HepG2 (cell line): Measurements from ENCODE around the gene ARHGDIA. TPM values are rescaled to one million over a fixed set of nuclear protein-coding genes. Genes with fewer than 3 reads are reported as not detected.
"Not testable (repeated sequence)": the region's sequence is repeated elsewhere in the genome, so short reads cannot be mapped to it uniquely, and the experiment has no call there.

Source experiments
- ATAC-seq: fragments of 200-7000 bp; cut with Tn5 transposase; 3 replicates; pipeline ENCODE4 v1.9.1; 2020; ENCODE audit warnings: mild to moderate bottlenecking, moderate library complexity
- BruUV-seq: library from RNA; stranded (reverse); fragments of 400-500 nt; replicated peaks from 2 replicates; lab custom pipeline; 2021; lab: Mats Ljungman, UMichigan
- CTCF ChIA-PET: fragments of 300-600 bp; formaldehyde crosslinking; extraction: SDS; loops from one replicate; lab custom pipeline; 2021; ENCODE audit warnings: low total read pairs, inconsistent platforms, low intra/inter-chr PET ratio; lab: Yijun Ruan, JAX
- POLR2A ChIA-PET: fragments of 350-600 bp; sonication (Branson Sonifier 250); formaldehyde crosslinking; loops from one replicate; lab custom pipeline; 2020; ENCODE audit warnings: antibody characterized with exemption, inconsistent platforms; lab: Yijun Ruan, JAX
- DNase-seq: peaks from one replicate; pipeline ENCODE4 v3.0.0-alpha.2; 2015; ENCODE audit warnings: low spot score
- FAIRE-seq: peaks from 3 replicates; lab custom pipeline; 2011; peaks lifted over from hg19 to GRCh38; lab: Jason Lieb, UNC
- H2AFZ ChIP-seq: one replicate; pipeline ENCODE4 v1.6.1; 2011; ENCODE audit warnings: low read length, inconsistent platforms
- H3K27ac ChIP-seq: fragments of 300-600 bp; 3 replicates; pipeline ENCODE4 v1.8.0; 2011; ENCODE audit warnings: mixed run types, mild to moderate bottlenecking, mixed read lengths, low read length, inconsistent platforms; ENCODE audit not compliant: insufficient read depth; ENCODE audit errors: extremely low read length
- H3K27me3 ChIP-seq, 2 experiments: fragments of 200-600 bp in 1 of 2; 2 replicates in 1 of 2; 3 replicates in 1 of 2; pipeline versions ENCODE4 v1.6.0 to v1.8.0; 2011; ENCODE audit warnings: low read length in 2 of 2, mild to moderate bottlenecking in 2 of 2, moderate library complexity in 2 of 2, inconsistent platforms in 1 of 2; ENCODE audit not compliant: insufficient read depth in 2 of 2, control insufficient read depth in 1 of 2
- H3K36me3 ChIP-seq, 2 experiments: fragments of 200-600 bp in 1 of 2; replicated peaks in 1 of 2; 2 replicates in 1 of 2; 3 replicates in 1 of 2; pipeline versions ENCODE4 v1.5.1 to v1.8.0; 2011; ENCODE audit warnings: low read length in 2 of 2, inconsistent platforms in 1 of 2; ENCODE audit not compliant: insufficient read depth in 2 of 2, control insufficient read depth in 1 of 2
- H3K4me1 ChIP-seq: 2 replicates; pipeline ENCODE4 v1.5.1; 2012; ENCODE audit warnings: low read length, inconsistent platforms; ENCODE audit not compliant: insufficient read depth
- H3K4me2 ChIP-seq: 2 replicates; pipeline ENCODE4 v1.6.0; 2011; ENCODE audit warnings: low read depth, low read length, inconsistent platforms
- H3K4me3 ChIP-seq, 3 experiments: fragments of 200-600 bp in 1 of 3; sonication (generic), shearing (Covaris generic) in 1 of 3; replicated peaks in 1 of 3; 2 replicates each; pipeline ENCODE4 v1.5.1; 2011 to 2016; ENCODE audit warnings: low read length in 3 of 3, inconsistent platforms in 2 of 3, low read depth in 2 of 3, mild to moderate bottlenecking in 2 of 3, control low read depth in 1 of 3, mixed read lengths in 1 of 3; ENCODE audit not compliant: insufficient read depth in 1 of 3
- H3K79me2 ChIP-seq: one replicate; pipeline ENCODE4 v1.6.1; 2011; ENCODE audit warnings: low read length, inconsistent platforms; ENCODE audit not compliant: insufficient read depth
- H3K9ac ChIP-seq: 2 replicates; pipeline ENCODE4 v1.6.0; 2011; ENCODE audit warnings: mild to moderate bottlenecking, low read depth, low read length, inconsistent platforms; ENCODE audit not compliant: insufficient read depth
- H3K9me3 ChIP-seq: 2 replicates; pipeline ENCODE4 v1.5.1; 2012; ENCODE audit warnings: mild to moderate bottlenecking, low read length
- H4K20me1 ChIP-seq: 2 replicates; pipeline ENCODE4 v1.6.0; 2011; ENCODE audit warnings: inconsistent platforms, mild to moderate bottlenecking, low read length, moderate library complexity; ENCODE audit not compliant: insufficient read depth
- ELF3 ChIP-seq: IDR thresholded peaks from 2 replicates; pipeline ENCODE4 v1.6.1; 2016; ENCODE audit warnings: missing genetic modification reagents, missing compliant biosample characterization
- NONO ChIP-seq, 2 experiments: fragments of 450-650 bp in 1 of 2; sonication (generic) in 1 of 2; formaldehyde crosslinking in 1 of 2; IDR thresholded peaks in 1 of 2; conservative IDR thresholded peaks in 1 of 2; 2 replicates each; pipeline versions ENCODE4 v1.6.1 to v1.8.0; 2017 to 2022; ENCODE audit warnings: mild to moderate bottlenecking in 1 of 2, missing genetic modification reagents in 1 of 2, moderate library complexity in 1 of 2
- SNRNP70 ChIP-seq: fragments of 200-400 bp; formaldehyde crosslinking; IDR thresholded peaks from 2 replicates; pipeline ENCODE4 v1.6.1; 2017; ENCODE audit warnings: mild to moderate bottlenecking, low read depth, low read length, moderate library complexity
- ZFP37 ChIP-seq: sonication (generic); formaldehyde crosslinking; IDR thresholded peaks from 2 replicates; pipeline ENCODE4 v1.4.0; 2020; ENCODE audit warnings: missing genetic modification reagents, borderline replicate concordance
- ZNF121 ChIP-seq: sonication (generic); formaldehyde crosslinking; IDR thresholded peaks from 2 replicates; pipeline ENCODE4 v1.5.0; 2020; ENCODE audit warnings: mild to moderate bottlenecking, missing genetic modification reagents
- ZSCAN31 ChIP-seq: sonication (generic); formaldehyde crosslinking; IDR thresholded peaks from 2 replicates; pipeline ENCODE4 v1.5.0; 2020; ENCODE audit warnings: low read depth, mild to moderate bottlenecking, missing genetic modification reagents
- WGBS: methylation state at CpG from one replicate; pipeline ENCODE4 v1.1.6; 2017; ENCODE audit warnings: low lambda C conversion rate; 5-methylcytosine and 5-hydroxymethylcytosine counted together
- in situ Hi-C: cut with HindIII; loops from 2 replicates; pipeline ENCODE4 v1.10.0; 2017; ENCODE audit warnings: low pct_unique_long_range_greater_than_20kb; ENCODE audit not compliant: extremely low pct_ligation_motif_present
- intact Hi-C: fragments of 100-400 bp; cut with micrococcal nuclease; formaldehyde crosslinking; loops from one replicate; pipeline ENCODE4 v1.10.0; 2022; ENCODE audit not compliant: unreplicated experiment
- polyA plus RNA-seq, 8 experiments: library from polyadenylated mRNA; depleted of rRNA in 3 of 8; stranded (reverse) in 7 of 8; unstranded in 1 of 8; fragments of >200 nt; fragmentation: Illumina TruSeq in 4 of 8; extraction: Trizol in 4 of 8; gene quantifications; 2 replicates each; pipeline versions ENCODE4 v1.2.1 to v1.2.3, GENCODE V29; 2011 to 2016; ENCODE audit warnings: low read depth in 4 of 8, missing spikeins in 1 of 8, mixed read lengths in 1 of 8; ENCODE audit not compliant: insufficient read depth in 1 of 8
- total RNA-seq, 5 experiments: library from RNA; depleted of rRNA; stranded (reverse); fragments of >200 nt; fragmentation: Illumina TruSeq; extraction: Trizol; gene quantifications; 2 replicates each; pipeline ENCODE4 v1.2.3, GENCODE V29; 2016; ENCODE audit warnings: low read depth in 1 of 5

ARHGDIA gene
- total and polyA plus RNA-seq, 2 of the 13 experiments (the other 11 are each of a cell fraction or from before 2014, with no cell fraction given), result 40.0 to 64.0 TPM

GRCh38 chr17:81840826-81841778 lies 30.0 kb downstream of the ARHGDIA start (continued):
- no peak for TF ChIP-seq ELF3 (CRISPR knock-in tag)
- TF ChIP-seq ZFP37 (CRISPR knock-in tag), result no peak
- no peak for TF ChIP-seq SNRNP70
- peak; percentile 55; the same call in 1 of the 2 replicates for TF ChIP-seq ZSCAN31 (CRISPR knock-in tag)
- no peak for TF ChIP-seq NONO (IDR thresholded peaks at IDR 0.05)
- TF ChIP-seq NONO (CRISPR knock-in tag; conservative IDR thresholded peaks at IDR 0.05), result 0 out of 2 replicates have a peak, but pooled peaks have one; percentile 25
- TF ChIP-seq, all 625 proteins: peak for 50

DNA sequence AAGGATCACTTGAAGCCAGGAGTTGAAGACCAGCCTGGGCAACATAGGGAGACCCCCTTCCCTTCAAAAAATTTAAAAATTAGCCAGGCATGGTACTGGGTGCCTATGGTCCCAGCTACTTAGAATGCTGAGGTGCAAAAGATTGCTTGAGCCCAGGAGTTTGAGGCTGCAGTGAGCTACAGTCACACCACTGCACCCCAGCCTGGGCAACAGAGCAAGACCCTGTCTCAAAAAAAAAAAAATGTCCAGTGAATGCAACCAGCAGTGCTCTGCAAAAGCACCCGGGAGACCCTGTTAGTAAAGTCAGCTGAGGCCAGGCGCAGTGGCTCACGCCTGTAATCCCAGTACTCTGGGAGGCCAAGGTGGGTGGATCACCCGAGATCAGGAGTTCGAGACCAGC lies 31.1 kb downstream of the ARHGDIA start:
- 82% methylated on average over 5 of the region's 5 CpGs for WGBS
- ATAC-seq, result not testable (repeated sequence)

More for the DNA sequence above, 31.1 kb downstream of the ARHGDIA start:
- DNase-seq, in situ Hi-C loops, FAIRE-seq, CTCF ChIA-PET, H2AFZ ChIP-seq, H4K20me1 ChIP-seq, BruUV-seq, H3K9ac ChIP-seq, H3K27ac ChIP-seq, H3K9me3 ChIP-seq, H3K79me2 ChIP-seq, intact Hi-C loops, H3K27me3 ChIP-seq, H3K4me2 ChIP-seq, H3K4me3 ChIP-seq: not testable (repeated sequence)
- POLR2A ChIA-PET, result interaction anchor here (1.2 to 8.9 kb wide), 2 partner anchors 18 to 21 kb away, joined by 5 to 40 read pairs; partner anchors contain the start of gene P4HB
- 0 out of 2 replicates have a peak, but pooled peaks have one; percentile 37 for TF ChIP-seq ZNF121
- Histone ChIP-seq H3K36me3 (peaks cover 16 to 25% of the 10 kb centered on the region in 2 experiments; a peak in 4 of 5 replicates), H3K4me1 (peaks cover 51% of the 10 kb centered on the region)
